ENCODE measurements around the gene FHAD1.

DNA sequence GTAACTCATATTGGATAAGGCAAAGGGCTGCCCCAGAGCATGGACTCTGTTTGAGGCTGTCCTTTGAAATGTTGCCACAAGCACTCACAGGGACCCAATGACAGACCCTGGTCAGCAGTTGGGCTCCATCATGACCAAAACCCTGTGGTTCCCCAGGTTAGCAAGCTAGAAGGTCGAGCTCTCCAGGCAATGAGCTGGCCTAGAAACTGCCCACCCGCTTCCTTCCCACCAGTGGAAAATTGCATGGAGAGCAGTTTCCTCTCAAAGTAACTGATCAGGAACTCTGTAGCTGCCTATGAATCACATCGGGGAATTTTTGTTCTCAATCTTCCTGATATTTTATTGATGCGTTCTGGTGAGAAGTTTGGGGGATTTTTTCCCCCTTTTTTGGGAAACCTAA is 52.8 kb downstream of the FHAD1 start:
- TF ChIP-seq CTCF (IDR thresholded peaks at IDR 0.05): no peak
- TF ChIP-seq POLR2A (IDR thresholded peaks at IDR 0.05): no peak
- TF ChIP-seq POLR2AphosphoS5 (IDR thresholded peaks at IDR 0.05): no peak
- TF ChIP-seq EP300 (IDR thresholded peaks at IDR 0.05): no peak

Measured in upper lobe of left lung (tissue), 4 donors.